Right renal cortex interstitium (tissue), 3 donors: ENCODE measurements around the gene GHRHR. TPM values are rescaled to one million over a fixed set of nuclear protein-coding genes. Genes with fewer than 3 reads are reported as not detected.

Experiments used
- polyA plus RNA-seq, 3 donors: library from polyadenylated mRNA; unstranded; fragments of 120-200 nt; gene quantifications; one replicate each; pipeline ENCODE4 v1.2.1, GENCODE V29; 2013; ENCODE audit not compliant: insufficient read length in 3 of 3

Gene GHRHR
- polyA plus RNA-seq, 3 donors: 0.19 to 0.69 (median 0.34) TPM

Other genes starting within 250 kb of the GHRHR start
- gene INMT, start 211.8 kb upstream of the GHRHR start, polyA plus RNA-seq: 1 to 10 TPM; 1.1 to 1.4 (median 1.3) TPM
- gene MINDY4, start 192.5 kb upstream of the GHRHR start, polyA plus RNA-seq: 10 to 100 TPM; 10.7 to 11.4 (median 10.8) TPM
- 100 to 1,000 TPM; 183 to 258 (median 218) TPM for gene AQP1, start 52.1 kb upstream of the GHRHR start, polyA plus RNA-seq
- gene ADCYAP1R1, start 88.4 kb downstream of the GHRHR start, polyA plus RNA-seq: 1 to 10 TPM in 1 of 3 donors, under 1 TPM in 2; 0.69 to 1.2 (median 0.89) TPM